A673 (cell line): ENCODE measurements around the gene AEN. TPM values are rescaled to one million over a fixed set of nuclear protein-coding genes. Genes with fewer than 3 reads are reported as not detected.
"Not testable (repeated sequence)": the region's sequence is repeated elsewhere in the genome, so short reads cannot be mapped to it uniquely, and the experiment has no call there.

Experiments used
- BruUV-seq: library from RNA; stranded (reverse); fragments of 400-500 nt; replicated peaks from 2 replicates; lab custom pipeline; 2021; lab: Mats Ljungman, UMichigan
- CTCF ChIA-PET: fragments of 300-600 bp; sonication (Branson Sonifier 250); formaldehyde crosslinking; loops from one replicate; lab custom pipeline; 2022; ENCODE audit warnings: antibody characterized with exemption; lab: Charles Lee
- POLR2A ChIA-PET: fragments of 300-600 bp; sonication (Branson Sonifier 250); formaldehyde crosslinking; loops from one replicate; lab custom pipeline; 2022; ENCODE audit warnings: antibody characterized with exemption; ENCODE audit not compliant: low non-redundant PET; lab: Charles Lee
- DNase-seq: peaks from one replicate; pipeline ENCODE4 v3.0.0-alpha.2; 2015; ENCODE audit warnings: low spot score
- H3K27ac ChIP-seq: fragments of 200-600 bp; sonication (generic); 2 replicates; pipeline ENCODE4 v1.5.1; 2016; ENCODE audit warnings: mixed run types, low read depth, mild to moderate bottlenecking, mixed read lengths, antibody characterized with exemption, low read length; ENCODE audit not compliant: poor library complexity, severe bottlenecking
- H3K27me3 ChIP-seq: fragments of 200-600 bp; sonication (generic); replicated peaks from 2 replicates; pipeline ENCODE4 v1.6.1; 2017; ENCODE audit warnings: mixed run types, low read depth, mild to moderate bottlenecking, mixed read lengths, antibody characterized with exemption, low read length; ENCODE audit not compliant: insufficient read depth, poor library complexity
- H3K36me3 ChIP-seq: fragments of 200-600 bp; sonication (generic); 2 replicates; pipeline ENCODE4 v1.6.1; 2016; ENCODE audit warnings: mixed run types, mild to moderate bottlenecking, mixed read lengths, antibody characterized with exemption, low read length; ENCODE audit not compliant: insufficient read depth, poor library complexity, severe bottlenecking
- H3K4me1 ChIP-seq: fragments of 200-600 bp; sonication (generic); 2 replicates; pipeline ENCODE4 v1.6.1; 2017; ENCODE audit warnings: mixed run types, mild to moderate bottlenecking, mixed read lengths, antibody characterized with exemption, low read length; ENCODE audit not compliant: insufficient read depth, poor library complexity, severe bottlenecking
- H3K4me3 ChIP-seq: fragments of 200-600 bp; sonication (generic); 2 replicates; pipeline ENCODE4 v1.5.1; 2016; ENCODE audit warnings: low read depth, mixed run types, mild to moderate bottlenecking, mixed read lengths, low read length; ENCODE audit not compliant: poor library complexity, severe bottlenecking
- H3K9me3 ChIP-seq: fragments of 200-600 bp; sonication (generic); 2 replicates; pipeline ENCODE4 v1.6.1; 2016; ENCODE audit warnings: mixed run types, low read depth, mild to moderate bottlenecking, mixed read lengths, antibody characterized with exemption, low read length; ENCODE audit not compliant: poor library complexity, severe bottlenecking
- EZH2 ChIP-seq: fragments of 200-600 bp; sonication (generic); IDR thresholded peaks from 2 replicates; pipeline ENCODE4 v1.6.1; 2017; ENCODE audit warnings: borderline replicate concordance, low read depth, mild to moderate bottlenecking, mixed read lengths, antibody characterized with exemption, low read length; ENCODE audit not compliant: poor library complexity, severe bottlenecking
- intact Hi-C: fragments of 100-400 bp; cut with micrococcal nuclease; formaldehyde crosslinking; loops from one replicate; pipeline ENCODE4 v1.10.0; 2022; ENCODE audit not compliant: unreplicated experiment
- total RNA-seq: library from RNA; stranded (reverse); gene quantifications from 2 replicates; pipeline ENCODE4 v1.2.3, GENCODE V29; 2021
- TF ChIP-seq, protein P1 (sequence below): fragments of 300-800, 200-600 bp; sonication (generic); conservative IDR thresholded peaks from 2 replicates; pipeline ENCODE4 v1.5.1; 2017; ENCODE audit warnings: low read depth, mild to moderate bottlenecking, antibody characterized with exemption, low read length, moderate library complexity, mixed read lengths

Gene AEN
- total RNA-seq, 1 experiment from 2014 or later, result 52.4 TPM

DNA sequence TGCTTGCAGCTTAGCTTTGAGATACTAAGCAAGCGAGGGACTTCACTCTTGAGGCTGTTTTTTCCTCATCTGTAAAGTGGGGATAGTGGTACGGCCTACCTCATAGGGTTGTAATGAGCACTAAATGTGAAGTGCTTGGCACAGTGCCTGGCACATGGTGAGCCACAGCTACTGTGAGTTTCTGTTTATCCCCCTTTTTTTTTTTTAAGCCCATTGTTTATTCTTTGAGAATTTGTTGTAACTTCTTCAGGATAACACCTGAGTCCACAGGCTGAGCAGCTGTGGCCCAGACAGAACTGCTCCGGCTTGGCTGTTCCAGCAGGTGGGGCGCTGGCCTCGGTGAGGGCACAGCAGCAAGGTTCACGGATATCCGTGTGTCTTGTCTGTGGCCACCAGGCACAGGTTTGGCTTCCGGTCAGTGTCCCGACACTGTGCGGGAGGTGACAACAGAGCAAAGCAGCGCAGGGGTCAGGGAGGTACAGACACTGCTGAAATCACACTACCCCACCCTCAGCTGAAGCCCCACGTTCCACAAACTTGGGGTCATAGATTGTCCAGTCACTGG lies 10.4 kb downstream of the AEN start:
- H3K4me3 ChIP-seq, result no peak overlapping the region
- intact Hi-C loops, result no loop called here
- ChIA-PET CTCF (no interaction called here), POLR2A (no interaction called here)
- H3K4me1 ChIP-seq, result no peaks in the 10 kb centered on the region
- no peaks in the 10 kb centered on the region for H3K27me3 ChIP-seq
- TF ChIP-seq EZH2, result no peak
- TF ChIP-seq, protein P1, sequence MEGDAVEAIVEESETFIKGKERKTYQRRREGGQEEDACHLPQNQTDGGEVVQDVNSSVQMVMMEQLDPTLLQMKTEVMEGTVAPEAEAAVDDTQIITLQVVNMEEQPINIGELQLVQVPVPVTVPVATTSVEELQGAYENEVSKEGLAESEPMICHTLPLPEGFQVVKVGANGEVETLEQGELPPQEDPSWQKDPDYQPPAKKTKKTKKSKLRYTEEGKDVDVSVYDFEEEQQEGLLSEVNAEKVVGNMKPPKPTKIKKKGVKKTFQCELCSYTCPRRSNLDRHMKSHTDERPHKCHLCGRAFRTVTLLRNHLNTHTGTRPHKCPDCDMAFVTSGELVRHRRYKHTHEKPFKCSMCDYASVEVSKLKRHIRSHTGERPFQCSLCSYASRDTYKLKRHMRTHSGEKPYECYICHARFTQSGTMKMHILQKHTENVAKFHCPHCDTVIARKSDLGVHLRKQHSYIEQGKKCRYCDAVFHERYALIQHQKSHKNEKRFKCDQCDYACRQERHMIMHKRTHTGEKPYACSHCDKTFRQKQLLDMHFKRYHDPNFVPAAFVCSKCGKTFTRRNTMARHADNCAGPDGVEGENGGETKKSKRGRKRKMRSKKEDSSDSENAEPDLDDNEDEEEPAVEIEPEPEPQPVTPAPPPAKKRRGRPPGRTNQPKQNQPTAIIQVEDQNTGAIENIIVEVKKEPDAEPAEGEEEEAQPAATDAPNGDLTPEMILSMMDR, result no peak
- H3K36me3 ChIP-seq, result peaks cover 59% of the 10 kb centered on the region
- H3K27ac ChIP-seq, result no peak overlapping the region
- BruUV-seq, result TSS peak; percentile 5
- H3K9me3 ChIP-seq, result no peaks in the 10 kb centered on the region
- no peak for DNase-seq

DNA sequence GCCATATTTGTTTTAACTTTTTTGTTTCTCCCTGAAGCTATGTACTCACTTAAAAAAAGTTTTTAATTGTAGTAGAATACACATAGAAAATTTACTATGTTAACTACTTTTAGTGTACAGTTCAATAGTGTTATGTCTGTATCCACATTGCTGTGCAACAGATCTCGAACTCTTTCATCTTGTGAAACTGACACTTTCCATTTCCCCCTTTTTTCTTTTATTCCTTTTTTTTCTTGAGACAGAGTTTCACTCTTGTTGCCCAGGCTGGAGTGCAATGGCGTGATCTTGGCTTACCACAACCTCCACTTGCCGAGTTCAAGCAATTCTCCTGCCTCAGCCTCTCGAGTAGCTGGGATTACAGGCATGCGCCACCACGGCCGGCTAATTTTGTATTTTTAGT lies 11.7 kb downstream of the AEN start:
- POLR2A ChIA-PET, H3K4me3 ChIP-seq, BruUV-seq, H3K27ac ChIP-seq, H3K4me1 ChIP-seq, H3K9me3 ChIP-seq, CTCF ChIA-PET, DNase-seq, H3K27me3 ChIP-seq, intact Hi-C loops: not testable (repeated sequence)
- peaks cover 47% of the 10 kb centered on the region for H3K36me3 ChIP-seq

DNA sequence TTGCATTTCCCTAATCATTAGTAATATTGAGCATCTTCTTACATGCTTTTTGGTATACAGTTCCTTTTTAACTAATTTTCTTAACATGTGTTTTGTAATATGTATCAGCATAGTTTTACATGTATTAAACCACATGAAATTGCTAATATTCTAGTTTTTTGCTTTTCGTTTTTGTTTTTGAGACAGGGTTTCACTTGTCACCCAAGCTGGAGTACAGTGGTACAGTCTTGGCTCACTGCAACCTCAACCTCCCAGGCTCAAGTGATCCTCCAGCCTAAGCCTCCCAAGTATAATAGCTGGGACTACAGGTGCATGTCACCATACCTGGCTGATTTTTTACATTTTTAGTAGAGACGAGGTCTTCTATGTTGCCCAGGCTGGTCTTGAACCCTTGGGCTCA lies 13.3 kb downstream of the AEN start:
- intact Hi-C loops, result no loop called here
- Histone ChIP-seq H3K27ac (no peak overlapping the region), H3K27me3 (no peaks in the 10 kb centered on the region), H3K4me3 (no peak overlapping the region), H3K9me3 (no peaks in the 10 kb centered on the region), H3K4me1 (peaks cover 7% of the 10 kb centered on the region), H3K36me3 (peaks cover 31% of the 10 kb centered on the region)
- no peak for TF ChIP-seq EZH2
- TF ChIP-seq, protein P1, result no peak
- no TSS peak for BruUV-seq
- no peak for DNase-seq
- POLR2A ChIA-PET, result no interaction called here
- CTCF ChIA-PET, result no interaction called here

DNA sequence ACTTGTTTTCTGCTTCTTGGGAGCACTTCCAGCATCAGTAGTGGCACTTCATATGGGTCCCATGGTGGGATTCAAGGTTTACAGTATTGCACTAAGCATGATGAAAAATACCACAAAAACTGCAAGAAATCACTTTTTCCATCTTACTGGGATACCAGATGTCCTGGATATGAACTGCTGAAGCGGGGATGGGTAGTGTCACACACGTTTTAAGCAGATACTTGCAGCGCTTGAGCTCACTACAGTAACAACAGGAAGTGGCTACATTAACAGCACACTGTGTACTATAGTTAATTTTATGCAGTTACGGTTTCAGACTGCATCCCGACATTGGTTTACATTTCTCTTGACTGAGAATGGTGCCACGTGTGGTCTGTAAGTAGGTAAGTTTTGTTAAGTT lies 14.2 kb downstream of the AEN start:
- POLR2A ChIA-PET, result no interaction called here
- Histone ChIP-seq H3K36me3 (peaks cover 22% of the 10 kb centered on the region), H3K27ac (no peak overlapping the region), H3K9me3 (no peaks in the 10 kb centered on the region), H3K27me3 (no peaks in the 10 kb centered on the region), H3K4me1 (peaks cover 7% of the 10 kb centered on the region), H3K4me3 (no peak overlapping the region)
- intact Hi-C loops, result no loop called here
- no peak for TF ChIP-seq EZH2
- TF ChIP-seq, protein P1, result no peak
- no peak for DNase-seq
- CTCF ChIA-PET, result no interaction called here
- no TSS peak for BruUV-seq
